HG02970 (cell line): Measurements from ENCODE around the gene KCNN3.

ENCODE experiments used
- ATAC-seq: cut with Tn5 transposase; IDR thresholded peaks from one replicate; pipeline ENCODE4 v1.9.1; 2021; ENCODE audit warnings: mild to moderate bottlenecking, moderate library complexity, moderate number of reproducible peaks; ENCODE audit not compliant: unreplicated experiment, low FRiP score

KCNN3 gene

DNA sequence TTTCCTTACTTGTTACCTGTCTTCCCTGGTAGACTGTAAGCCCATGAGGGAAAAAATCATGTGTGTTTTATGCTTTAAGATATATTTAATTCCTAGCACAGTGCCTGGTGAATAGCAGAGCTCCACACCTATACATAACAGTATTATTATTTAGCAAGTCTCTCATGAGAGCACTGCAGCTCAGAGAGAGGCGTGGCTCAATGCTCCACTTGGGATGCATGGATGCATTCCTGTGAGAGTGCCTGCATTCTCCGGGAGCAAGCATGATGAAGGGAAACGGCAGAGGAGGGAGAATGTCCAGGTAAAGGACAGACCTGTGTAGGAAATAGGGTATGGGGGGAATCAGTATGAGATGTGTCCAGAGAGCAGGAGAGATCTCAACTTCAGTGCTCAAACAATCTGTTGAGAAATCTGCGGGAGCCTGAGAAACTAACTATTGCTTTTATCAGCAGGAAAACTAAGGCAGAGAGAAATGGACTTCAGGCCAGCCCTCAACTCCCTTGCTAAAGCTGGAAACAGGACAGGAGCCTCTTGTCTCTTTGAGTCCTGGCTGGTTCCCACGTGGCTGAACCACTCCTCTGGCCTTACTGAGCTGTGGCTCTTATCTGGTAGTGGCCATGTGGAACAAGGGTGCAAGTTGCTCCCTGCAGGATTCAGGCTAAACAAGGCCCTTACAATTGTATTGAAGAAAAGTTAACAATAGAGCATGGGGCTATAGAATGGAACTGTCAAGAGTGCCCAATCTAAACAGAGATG lies 113.1 kb downstream of the KCNN3 start:
- ATAC-seq, result no peak

DNA sequence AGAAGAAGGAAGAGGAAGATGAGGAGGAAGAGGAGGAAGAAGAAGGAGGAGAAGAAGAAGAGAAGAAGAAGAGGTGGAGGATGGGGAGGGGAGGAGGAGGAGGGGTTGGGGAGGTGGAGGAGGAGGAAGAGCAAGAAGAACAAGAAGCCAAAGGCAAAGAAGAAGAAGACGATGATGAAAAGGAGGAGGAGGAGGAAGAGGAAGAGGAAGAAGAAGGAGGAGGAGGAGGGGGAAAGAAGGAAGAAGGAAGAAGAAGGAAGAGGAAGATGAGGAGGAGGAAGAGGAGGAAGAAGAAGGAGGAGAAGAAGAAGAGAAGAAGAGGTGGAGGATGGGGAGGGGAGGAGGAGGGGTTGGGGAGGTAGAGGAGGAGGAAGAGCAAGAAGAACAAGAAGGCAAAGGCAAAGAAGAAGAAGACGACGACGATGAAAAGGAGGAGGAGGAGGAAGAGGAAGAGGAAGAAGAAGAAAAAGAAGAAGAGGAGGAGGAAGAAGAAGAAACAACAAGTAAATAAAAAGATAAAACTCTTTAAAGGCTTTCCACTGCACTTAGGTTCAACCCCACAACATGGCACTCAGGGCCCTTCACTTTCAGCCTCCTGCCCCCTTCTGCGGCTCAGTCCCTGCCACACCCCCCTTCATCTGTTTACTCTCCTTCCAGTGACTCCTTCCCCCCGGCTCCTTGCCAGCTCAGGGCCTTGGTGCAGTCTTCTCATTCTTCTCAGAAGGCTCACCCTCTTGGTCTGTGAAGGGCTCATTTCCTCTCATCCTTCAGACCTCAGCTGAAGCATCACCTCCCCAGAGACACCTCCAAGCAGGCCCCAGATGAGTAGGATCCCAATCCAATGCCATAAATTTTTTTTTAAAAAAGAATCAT lies 114.0 kb downstream of the KCNN3 start:
- ATAC-seq, result no peak

DNA sequence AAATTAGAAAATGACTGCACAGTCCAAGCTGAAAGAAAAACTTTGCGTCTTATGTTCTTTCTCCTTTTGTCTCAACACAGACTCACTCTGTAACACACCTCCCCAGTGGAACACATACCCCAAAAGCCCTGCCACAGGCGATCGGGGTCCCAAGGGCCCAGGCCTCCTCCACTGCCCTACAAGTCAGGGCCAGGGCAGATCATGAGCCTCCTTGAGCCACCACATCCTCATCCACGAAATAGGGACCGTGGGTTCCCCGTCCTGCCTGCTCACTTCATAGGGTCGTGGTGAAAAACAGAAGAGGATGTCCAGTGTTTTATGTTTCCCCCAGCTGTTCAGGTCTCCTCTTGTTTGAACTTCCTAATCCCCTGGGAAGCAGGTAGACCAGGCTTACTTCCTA lies 116.7 kb downstream of the KCNN3 start:
- ATAC-seq, result no peak

DNA sequence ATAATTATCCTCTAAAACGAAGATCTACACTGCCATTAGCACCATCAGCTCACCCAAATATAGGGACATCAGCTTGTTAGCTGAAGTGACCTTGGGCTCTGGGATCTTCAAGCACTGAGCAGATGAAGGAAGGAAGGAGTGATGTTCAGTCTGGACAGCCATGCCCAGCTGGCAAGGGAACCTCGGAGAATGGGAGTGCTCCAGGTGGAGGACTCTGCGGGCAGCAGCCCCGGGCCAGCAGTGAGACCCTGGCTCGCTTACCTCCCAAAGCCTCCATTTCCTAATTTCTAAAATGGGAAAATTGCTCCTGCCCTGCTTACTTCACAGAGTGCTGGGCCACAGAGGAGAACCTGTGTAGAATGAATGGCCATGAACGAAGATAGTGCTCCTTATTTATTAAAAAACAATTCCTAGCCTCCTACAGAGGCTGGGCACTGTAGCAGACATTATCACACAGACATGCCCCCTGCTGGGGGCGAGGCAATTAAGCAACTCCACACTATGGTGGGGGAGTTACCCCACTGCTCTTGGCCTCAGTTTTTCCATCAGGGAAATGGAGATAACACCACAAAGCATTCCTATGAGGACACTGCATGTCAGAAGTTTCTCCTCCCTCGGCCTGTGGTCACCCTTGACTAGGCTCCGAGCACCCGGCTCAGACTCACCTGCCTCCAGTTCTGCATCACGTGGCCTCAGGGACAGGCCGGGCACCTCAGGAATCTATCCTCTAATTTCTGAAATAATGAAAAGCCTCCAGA lies 117.6 kb downstream of the KCNN3 start:
- ATAC-seq, result no peak

GRCh38 chr1:154751690-154752089 lies 118.4 kb downstream of the KCNN3 start:
- ATAC-seq, result no peak

GRCh38 chr1:154750681-154751665 lies 119.1 kb downstream of the KCNN3 start:
- no peak for ATAC-seq

DNA sequence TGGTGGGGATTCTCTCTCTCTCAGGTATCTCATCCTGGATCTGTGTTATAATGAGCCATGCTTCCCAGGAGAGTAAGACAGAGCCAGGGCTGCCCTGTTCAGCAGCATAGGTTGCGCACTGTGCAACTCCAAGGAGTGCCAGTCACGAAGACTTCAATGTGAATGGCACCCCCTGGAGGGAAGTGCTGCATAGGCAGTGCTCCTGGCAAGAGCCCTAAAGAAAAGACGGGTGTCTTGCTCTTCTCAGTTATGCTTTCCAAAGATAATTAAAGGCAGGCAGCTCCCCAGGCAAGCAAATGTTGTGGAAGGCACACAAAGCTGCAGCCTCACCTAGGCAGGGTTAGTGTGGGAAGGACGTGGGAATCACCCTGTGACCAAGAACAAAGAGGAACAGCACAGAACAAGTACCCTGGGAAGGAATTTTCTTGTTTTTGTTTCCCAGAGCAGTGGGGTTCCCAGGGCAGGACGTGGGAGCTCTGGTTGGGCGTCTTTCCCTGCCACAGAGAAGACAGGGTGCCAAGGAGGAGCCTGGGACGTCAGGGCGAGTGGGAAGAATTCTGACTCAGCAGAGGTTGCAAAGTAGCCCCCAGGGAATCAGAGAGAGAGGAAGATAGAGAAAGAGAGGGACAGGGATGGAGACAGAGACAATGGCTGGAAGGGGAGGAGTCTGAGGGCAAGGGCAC lies 120.9 kb downstream of the KCNN3 start:
- ATAC-seq, result no peak

GRCh38 chr1:154748405-154748775 lies 121.7 kb downstream of the KCNN3 start:
- ATAC-seq, result no peak

- no peak for ATAC-seq
These were observed 122.2 kb downstream of the KCNN3 start for GRCh38 chr1:154747740-154748404.

DNA sequence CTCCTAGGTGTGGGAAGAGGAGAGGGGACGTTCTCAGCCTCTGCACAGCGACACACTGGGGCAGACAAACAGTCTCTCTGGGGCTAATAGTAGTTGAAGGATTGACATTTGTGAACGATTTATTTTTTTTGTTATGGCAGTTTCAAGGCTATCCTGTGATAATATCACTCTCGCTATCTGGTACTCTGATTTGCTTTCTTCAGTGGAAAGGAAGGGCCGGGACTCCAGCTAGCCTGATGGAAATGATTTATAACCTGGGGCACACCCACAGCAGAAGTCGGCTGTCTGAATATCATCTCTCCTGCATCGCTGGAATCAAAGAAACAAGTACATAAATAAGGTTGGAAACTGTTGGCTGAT lies 122.7 kb downstream of the KCNN3 start:
- ATAC-seq, result no peak

GRCh38 chr1:154746622-154747299 lies 123.3 kb downstream of the KCNN3 start:
- no peak for ATAC-seq

GRCh38 chr1:154745750-154746425 lies 124.2 kb downstream of the KCNN3 start:
- ATAC-seq, result no peak

DNA sequence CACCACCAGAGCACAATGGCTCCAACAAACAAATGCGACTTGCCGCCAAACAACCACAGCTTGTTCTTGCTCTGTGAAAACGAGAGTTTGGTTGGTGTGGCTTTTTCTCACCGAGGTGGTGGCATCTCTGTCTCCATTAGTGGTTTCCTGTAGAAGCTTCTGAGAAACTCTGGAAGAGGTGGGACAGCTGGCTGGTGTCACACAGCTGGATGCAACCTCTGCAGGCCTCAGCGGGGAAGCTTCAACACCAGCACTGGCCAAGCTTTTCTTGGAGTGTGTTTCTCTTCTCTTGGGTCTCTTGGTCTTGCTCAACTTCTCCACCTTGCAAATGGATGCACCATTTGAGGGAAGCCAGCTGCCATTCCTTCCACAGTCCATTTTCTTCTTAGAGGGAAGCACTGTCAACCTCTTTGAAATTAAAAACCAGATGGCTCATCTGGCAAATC lies 124.8 kb downstream of the KCNN3 start:
- ATAC-seq, result no peak

DNA sequence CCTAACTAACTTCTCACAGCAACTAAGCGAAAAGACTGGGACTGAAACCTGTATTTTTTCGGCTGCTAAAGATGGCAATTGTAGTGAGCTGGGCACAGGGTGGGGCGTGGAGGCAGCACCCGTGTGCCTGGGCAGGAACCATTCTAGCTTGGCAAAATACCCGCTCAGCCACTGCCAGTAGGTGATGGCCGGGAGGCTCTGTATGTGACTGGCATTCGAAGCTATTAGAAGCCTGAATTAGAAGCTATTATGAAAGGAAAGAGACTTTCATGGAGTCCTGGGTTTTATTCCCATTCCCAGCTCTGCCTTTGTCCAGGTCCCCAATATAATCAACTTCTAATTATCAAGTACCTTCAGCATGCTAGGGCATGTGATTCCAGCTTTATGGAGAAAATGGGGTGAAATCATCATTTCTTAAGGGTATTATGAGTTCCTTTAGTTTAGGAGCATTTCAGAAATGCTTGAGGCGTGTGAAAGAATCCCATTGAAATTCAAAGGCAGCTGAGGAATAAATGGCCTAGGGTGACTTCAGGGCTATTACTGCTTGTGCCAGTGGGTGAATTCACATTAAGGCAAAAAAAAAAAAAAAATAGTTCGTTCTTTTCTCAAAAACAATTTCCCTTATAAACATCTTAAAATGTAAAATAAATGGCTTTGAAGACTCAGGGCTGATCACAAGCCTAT lies 125.6 kb downstream of the KCNN3 start:
- no peak for ATAC-seq

DNA sequence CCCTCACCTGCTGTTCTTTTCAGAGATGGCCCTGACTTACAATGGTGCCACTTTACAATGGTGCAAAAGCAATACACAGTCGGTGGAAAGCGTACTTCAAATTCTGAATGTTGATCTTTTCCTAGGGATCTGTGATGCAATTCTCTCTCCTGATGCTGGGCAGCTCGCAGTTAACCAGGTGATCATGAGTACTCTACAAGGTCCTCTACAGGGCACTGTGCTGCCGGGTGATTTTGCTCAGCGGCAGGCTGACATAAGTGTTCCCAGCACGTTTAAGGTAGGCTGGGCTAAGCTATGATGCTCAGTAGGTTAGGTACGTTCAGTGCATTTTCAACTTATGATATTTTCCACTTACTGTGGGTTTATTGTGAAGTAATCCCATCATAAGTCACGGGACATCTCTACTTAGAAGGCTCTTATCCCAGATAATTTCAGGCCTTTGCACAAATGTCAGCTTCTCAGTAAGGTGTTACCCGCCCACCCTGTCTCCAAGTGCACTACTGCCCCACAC lies 126.5 kb downstream of the KCNN3 start:
- no peak for ATAC-seq

DNA sequence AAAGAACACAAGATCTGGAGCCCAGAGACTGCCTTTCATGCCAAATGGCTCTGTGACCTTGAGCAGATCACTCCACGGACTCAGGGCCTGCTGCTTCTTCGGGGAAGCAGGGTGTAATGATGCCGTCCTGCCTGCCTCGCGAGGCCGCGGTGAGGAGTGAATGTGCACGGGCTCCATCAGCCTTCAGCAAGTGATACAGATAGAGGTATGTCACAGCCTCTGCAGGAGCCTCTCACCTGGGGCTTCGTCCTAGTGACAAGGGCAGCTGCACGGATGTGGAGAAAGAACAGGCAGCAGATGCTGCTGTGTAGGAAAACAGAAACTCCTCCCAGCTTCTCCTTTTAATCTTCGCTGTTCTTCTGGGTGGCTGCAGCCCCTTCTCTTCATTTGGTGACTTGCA lies 127.5 kb downstream of the KCNN3 start:
- ATAC-seq, result no peak
